Mesenchymal stem cell (in vitro differentiated cells and primary cell): Measurements from ENCODE around the gene IL26.

Source experiments
- DNase-seq: peaks from one replicate; pipeline ENCODE4 v3.0.0-alpha.2; 2013
- H2AFZ ChIP-seq: one replicate; pipeline ENCODE4 v1.6.1; 2013; ENCODE audit warnings: low read depth, mild to moderate bottlenecking, control low read depth, inconsistent platforms, low read length, moderate library complexity
- H2AK5ac ChIP-seq: 2 replicates; pipeline ENCODE4 v1.6.1; 2013; ENCODE audit warnings: low read length, moderate library complexity, mild to moderate bottlenecking, inconsistent platforms; ENCODE audit not compliant: severe bottlenecking
- H2BK120ac ChIP-seq: one replicate; pipeline ENCODE4 v1.6.1; 2013; ENCODE audit warnings: low read depth, mild to moderate bottlenecking, inconsistent platforms, low read length, moderate library complexity
- H2BK12ac ChIP-seq, 2 experiments: one replicate each; pipeline ENCODE4 v1.6.1; 2013; ENCODE audit warnings: inconsistent platforms in 2 of 2, low read length in 2 of 2, mild to moderate bottlenecking in 2 of 2, moderate library complexity in 2 of 2, control low read depth in 1 of 2
- H2BK15ac ChIP-seq: one replicate; pipeline ENCODE4 v1.6.1; 2013; ENCODE audit warnings: mild to moderate bottlenecking, low read depth, inconsistent platforms; ENCODE audit not compliant: poor library complexity, severe bottlenecking
- H2BK5ac ChIP-seq: 2 replicates; pipeline ENCODE4 v1.6.1; 2013; ENCODE audit warnings: low read depth, mild to moderate bottlenecking, low read length, control low read depth, inconsistent platforms; ENCODE audit not compliant: poor library complexity, severe bottlenecking
- H3K14ac ChIP-seq, 2 experiments: one replicate each; pipeline ENCODE4 v1.6.1; 2013; ENCODE audit warnings: inconsistent platforms in 2 of 2, low read length in 2 of 2, control low read depth in 1 of 2, mild to moderate bottlenecking in 1 of 2, moderate library complexity in 1 of 2
- H3K18ac ChIP-seq, 2 experiments: one replicate each; pipeline ENCODE4 v1.6.1; 2013; ENCODE audit warnings: inconsistent platforms in 2 of 2, low read length in 2 of 2, control low read depth in 1 of 2, low read depth in 1 of 2, mild to moderate bottlenecking in 1 of 2
- H3K23ac ChIP-seq, 2 experiments: one replicate each; pipeline ENCODE4 v1.6.1; 2013; ENCODE audit warnings: inconsistent platforms in 2 of 2, low read length in 2 of 2, mild to moderate bottlenecking in 2 of 2, moderate library complexity in 2 of 2, control low read depth in 1 of 2
- H3K27ac ChIP-seq: 2 replicates; pipeline ENCODE4 v1.5.1; 2013; ENCODE audit warnings: mild to moderate bottlenecking, moderate library complexity, low read length, control low read depth, inconsistent platforms; ENCODE audit not compliant: poor library complexity, severe bottlenecking
- H3K27me3 ChIP-seq, 2 experiments: 2 replicates each; pipeline versions ENCODE4 v1.6.1 to v1.7.0; 2013; ENCODE audit warnings: low read length in 2 of 2, mild to moderate bottlenecking in 2 of 2, moderate library complexity in 2 of 2, control low read depth in 1 of 2, inconsistent platforms in 1 of 2; ENCODE audit not compliant: control insufficient read depth in 1 of 2, insufficient read depth in 1 of 2
- H3K36me3 ChIP-seq, 2 experiments: 2 replicates each; pipeline versions ENCODE4 v1.6.1 to v1.7.0; 2013; ENCODE audit warnings: low read length in 2 of 2, control low read depth in 1 of 2, inconsistent platforms in 1 of 2, low read depth in 1 of 2, mild to moderate bottlenecking in 1 of 2; ENCODE audit not compliant: insufficient read depth in 2 of 2, control insufficient read depth in 1 of 2
- H3K4ac ChIP-seq, 2 experiments: one replicate each; pipeline ENCODE4 v1.6.1; 2013; ENCODE audit warnings: inconsistent platforms in 2 of 2, low read length in 2 of 2, mild to moderate bottlenecking in 2 of 2, moderate library complexity in 2 of 2, control low read depth in 1 of 2, low read depth in 1 of 2
- H3K4me1 ChIP-seq: 2 replicates; pipeline ENCODE4 v1.6.1; 2013; ENCODE audit warnings: low read depth, low read length, control low read depth; ENCODE audit not compliant: control insufficient read depth, insufficient read depth
- H3K4me2 ChIP-seq: 2 replicates; pipeline ENCODE4 v1.6.1; 2013; ENCODE audit warnings: low read length, mild to moderate bottlenecking, inconsistent platforms; ENCODE audit not compliant: poor library complexity, severe bottlenecking
- H3K4me3 ChIP-seq, 2 experiments: 2 replicates each; pipeline versions ENCODE4 v1.5.1 to v1.7.0; 2013; ENCODE audit warnings: low read length in 2 of 2, mild to moderate bottlenecking in 2 of 2, control low read depth in 1 of 2, low read depth in 1 of 2; ENCODE audit not compliant: insufficient read depth in 1 of 2
- H3K79me1 ChIP-seq: replicated peaks from 2 replicates; pipeline ENCODE4 v1.6.1; 2013; ENCODE audit warnings: mild to moderate bottlenecking, control low read depth, low read length, inconsistent platforms; ENCODE audit not compliant: poor library complexity, severe bottlenecking
- H3K9ac ChIP-seq: 2 replicates; pipeline ENCODE4 v1.7.0; 2013; ENCODE audit warnings: mild to moderate bottlenecking, low read length, moderate library complexity
- H3K9me3 ChIP-seq: 2 replicates; pipeline ENCODE4 v1.7.0; 2013; ENCODE audit warnings: mild to moderate bottlenecking, low read length; ENCODE audit not compliant: control insufficient read depth
- H4K8ac ChIP-seq: one replicate; pipeline ENCODE4 v1.6.1; 2013; ENCODE audit warnings: inconsistent platforms, mild to moderate bottlenecking, low read length, moderate library complexity
- H4K91ac ChIP-seq: one replicate; pipeline ENCODE4 v1.6.1; 2013; ENCODE audit warnings: mild to moderate bottlenecking, low read length, inconsistent platforms
- WGBS: methylation state at CpG from one replicate; pipeline ENCODE4 v1.1.7; 2013; ENCODE audit warnings: mixed read lengths; 5-methylcytosine and 5-hydroxymethylcytosine counted together

Gene IL26

DNA sequence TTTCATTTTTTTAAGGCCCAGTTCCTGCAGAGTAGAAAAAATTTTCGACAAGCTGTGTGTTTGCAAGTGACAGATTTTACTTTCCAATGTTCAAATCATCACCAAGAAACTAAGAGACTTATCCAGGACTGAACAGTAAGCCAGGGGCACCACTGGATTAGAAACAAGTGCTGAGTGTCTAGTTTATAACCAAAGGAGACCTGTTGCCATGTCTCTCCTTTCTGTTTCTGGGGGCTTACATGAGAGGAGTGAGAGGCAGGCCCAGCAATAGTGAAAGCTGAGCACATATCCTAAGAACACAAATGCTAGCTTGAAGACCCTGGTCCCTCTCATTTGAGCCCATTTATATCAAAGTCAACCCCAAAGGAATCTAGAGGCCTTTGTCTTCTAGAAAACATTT, 69.0 kb downstream of the IL26 start:
- Histone ChIP-seq H3K14ac (no peak overlapping the region), H3K9ac (no peak overlapping the region), H2BK15ac (no peak overlapping the region), H2BK12ac (no peak overlapping the region), H2BK120ac (no peak overlapping the region), H2AK5ac (no peak overlapping the region), H3K4me2 (no peak overlapping the region), H3K4ac (no peak overlapping the region), H4K8ac (no peak overlapping the region), H3K27me3 (peaks cover 5 to 23% of the 10 kb centered on the region in 2 experiments), H3K18ac (no peak overlapping the region), H4K91ac (no peak overlapping the region), H3K27ac (no peak overlapping the region), H2BK5ac (no peak overlapping the region), H3K9me3 (no peaks in the 10 kb centered on the region), H3K4me1 (no peaks in the 10 kb centered on the region), H3K23ac (no peak overlapping the region), H3K79me1 (no peaks in the 10 kb centered on the region), H2AFZ (no peak overlapping the region), H3K4me3 (no peak overlapping the region), H3K36me3 (no peaks in the 10 kb centered on the region)
- WGBS, result no CpG with 5 or more reads among the region's 1 CpG
- no peak for DNase-seq

DNA sequence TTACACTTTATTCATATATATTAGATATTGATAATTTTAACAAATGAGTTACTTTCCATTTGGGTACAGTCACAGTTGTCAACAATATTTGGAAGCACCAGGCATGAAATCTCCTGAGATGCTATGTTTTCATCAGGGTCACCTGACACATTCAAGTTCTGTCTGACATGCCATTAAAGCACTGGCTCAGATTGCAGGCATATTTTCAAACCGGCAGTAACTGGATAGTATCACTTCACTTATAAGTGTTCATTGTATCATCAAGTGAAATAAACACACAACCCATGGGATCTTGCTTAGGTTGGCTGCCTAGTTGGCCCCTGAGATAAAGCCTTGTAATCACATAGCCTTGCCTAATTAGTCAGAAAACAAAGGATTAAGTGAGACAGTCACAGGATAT, 70.8 kb downstream of the IL26 start:
- no peak overlapping the region for H2AFZ ChIP-seq
- no peak overlapping the region for H3K18ac ChIP-seq
- H3K4me3 ChIP-seq, result no peak overlapping the region
- H2BK5ac ChIP-seq, result no peak overlapping the region
- no peak overlapping the region for H3K27ac ChIP-seq
- H3K14ac ChIP-seq, result no peak overlapping the region
- no peak overlapping the region for H3K4ac ChIP-seq
- no peak overlapping the region for H3K23ac ChIP-seq
- no peak overlapping the region for H4K8ac ChIP-seq
- 100% methylated on average over 1 of the region's 1 CpG for WGBS
- H3K9ac ChIP-seq, result no peak overlapping the region
- no peaks in the 10 kb centered on the region for H3K36me3 ChIP-seq
- no peak overlapping the region for H2BK12ac ChIP-seq
- no peak for DNase-seq
- H2BK15ac ChIP-seq, result no peak overlapping the region
- H3K9me3 ChIP-seq, result no peaks in the 10 kb centered on the region
- no peak overlapping the region for H2AK5ac ChIP-seq
- peaks cover 4 to 23% of the 10 kb centered on the region in 2 experiments for H3K27me3 ChIP-seq
- H3K79me1 ChIP-seq, result no peaks in the 10 kb centered on the region
- no peak overlapping the region for H3K4me2 ChIP-seq
- no peak overlapping the region for H2BK120ac ChIP-seq
- H4K91ac ChIP-seq, result no peak overlapping the region
- no peaks in the 10 kb centered on the region for H3K4me1 ChIP-seq
